GM23248 (cell line): ENCODE results near the gene MAPKAPK5. TPM values are rescaled to one million over a fixed set of nuclear protein-coding genes. Genes with fewer than 3 reads are reported as not detected.

Experiments used
- DNase-seq: peaks from one replicate; pipeline ENCODE4 v3.0.0-alpha.2; 2015
- H2AFZ ChIP-seq: fragments of 200-600 bp; sonication (generic); 2 replicates; pipeline ENCODE4 v1.6.1; 2016; ENCODE audit warnings: antibody characterized with exemption
- H3F3A ChIP-seq: fragments of 200-600 bp; sonication (generic); 2 replicates; pipeline ENCODE4 v1.6.1; 2016; ENCODE audit warnings: mild to moderate bottlenecking, antibody characterized with exemption, mixed run types; ENCODE audit not compliant: insufficient read depth
- H3K27ac ChIP-seq: fragments of 200-600 bp; sonication (generic); 2 replicates; pipeline ENCODE4 v1.5.1; 2016; ENCODE audit warnings: mild to moderate bottlenecking
- H3K27me3 ChIP-seq: fragments of 200-600 bp; sonication (generic); replicated peaks from 2 replicates; pipeline ENCODE4 v1.6.1; 2016; ENCODE audit warnings: mild to moderate bottlenecking; ENCODE audit not compliant: insufficient read depth
- H3K36me3 ChIP-seq: fragments of 200-600 bp; sonication (generic); 2 replicates; pipeline ENCODE4 v1.6.1; 2016; ENCODE audit warnings: low read depth, mild to moderate bottlenecking
- H3K4me1 ChIP-seq: fragments of 200-600 bp; sonication (generic); 2 replicates; pipeline ENCODE4 v1.6.1; 2016; ENCODE audit warnings: mild to moderate bottlenecking; ENCODE audit not compliant: insufficient read depth
- H3K4me2 ChIP-seq: fragments of 200-600 bp; sonication (generic); one replicate; pipeline ENCODE4 v1.6.1; 2016; ENCODE audit warnings: mild to moderate bottlenecking; ENCODE audit not compliant: unreplicated experiment
- H3K4me3 ChIP-seq: fragments of 200-600 bp; sonication (generic); 2 replicates; pipeline ENCODE4 v1.5.1; 2016; ENCODE audit warnings: mild to moderate bottlenecking
- H3K79me2 ChIP-seq: fragments of 200-600 bp; sonication (generic); 2 replicates; pipeline ENCODE4 v1.6.1; 2016; ENCODE audit warnings: mild to moderate bottlenecking; ENCODE audit not compliant: insufficient read depth
- H3K9ac ChIP-seq: fragments of 200-600 bp; sonication (generic); 2 replicates; pipeline ENCODE4 v1.6.1; 2016; ENCODE audit warnings: mild to moderate bottlenecking
- H3K9me2 ChIP-seq: fragments of 200-600 bp; sonication (generic); 2 replicates; pipeline ENCODE4 v1.6.1; 2016; ENCODE audit warnings: mixed run types, mild to moderate bottlenecking, moderate library complexity; ENCODE audit not compliant: insufficient read depth
- H3K9me3 ChIP-seq: fragments of 200-600 bp; sonication (generic); one replicate; pipeline ENCODE4 v1.6.1; 2017; ENCODE audit warnings: low read depth
- H4K20me1 ChIP-seq: fragments of 200-600 bp; sonication (generic); 2 replicates; pipeline ENCODE4 v1.6.0; 2016; ENCODE audit not compliant: insufficient read depth
- EZH2 ChIP-seq: fragments of 200-600 bp; sonication (generic); IDR thresholded peaks from 2 replicates; pipeline ENCODE4 v1.6.1; 2018; ENCODE audit warnings: antibody characterized with exemption, mild to moderate bottlenecking; ENCODE audit not compliant: insufficient read depth, poor library complexity, severe bottlenecking
- EZH2phosphoT487 ChIP-seq: fragments of 200-600 bp; sonication (generic); IDR thresholded peaks from 2 replicates; pipeline ENCODE4 v1.6.1; 2018; ENCODE audit warnings: antibody characterized with exemption, moderate library complexity, mild to moderate bottlenecking, low read depth; ENCODE audit not compliant: insufficient read depth
- WGBS, 2 experiments: methylation state at CpG; one replicate each; pipeline ENCODE4 v1.1.6; 2015 to 2017; ENCODE audit warnings: low lambda C conversion rate in 2 of 2, low coverage in 1 of 2; ENCODE audit errors: missing lambda C conversion rate in 2 of 2; 5-methylcytosine and 5-hydroxymethylcytosine counted together
- in situ Hi-C: fragments of 300-500 bp; cut with MboI; formaldehyde crosslinking; loops from 2 replicates; pipeline ENCODE4 v1.15.0; 2020
- polyA plus RNA-seq: library from polyadenylated mRNA; unstranded; fragments of >200 nt; fragmentation: Nextera tagmentation; extraction: Ambion mirVana; gene quantifications from 2 replicates; pipeline ENCODE4 v1.2.1, GENCODE V29; 2016
- total RNA-seq: library from RNA; depleted of rRNA; stranded (reverse); fragments of >200 nt; shearing (Covaris generic); gene quantifications from 2 replicates; pipeline ENCODE4 v1.2.3, GENCODE V29; 2014; rRNA removed

MAPKAPK5 gene
- total RNA-seq (31.2 and 33.0 TPM in 2 replicates), polyA plus RNA-seq (23.1 and 25.3 TPM in 2 replicates)

- Histone ChIP-seq H4K20me1 (no peaks in the 10 kb centered on the region), H2AFZ (peak within 1 kb of the TSS; percentile 94), H3F3A (peaks cover 16% of the 10 kb centered on the region; the same call in 1 of the 2 replicates), H3K4me2 (peak within 1 kb of the TSS; percentile 98), H3K27ac (peak within 1 kb of the TSS; percentile 91), H3K9me3 (no peaks in the 10 kb centered on the region), H3K4me1 (peaks cover 20% of the 10 kb centered on the region), H3K9ac (peak within 1 kb of the TSS; percentile 94), H3K36me3 (no peaks in the 10 kb centered on the region), H3K4me3 (peak within 1 kb of the TSS; percentile 91), H3K9me2 (no peaks in the 10 kb centered on the region), H3K79me2 (peaks cover 68% of the 10 kb centered on the region), H3K27me3 (no peaks in the 10 kb centered on the region)
- 0 to 1% methylated on average over 31 to 72 of the region's 84 CpGs for WGBS, 2 experiments
- in situ Hi-C loops: no loop called here
- peak; percentile 96 for DNase-seq
- TF ChIP-seq EZH2: no peak
- no peak for TF ChIP-seq EZH2phosphoT487
Observed at GRCh38 chr12:111841750-111842555, at the start of gene MAPKAPK5. Gene MAPKAPK5 (plus strand): TSS chr12:111842228. CDS start chr12:111842734, 506 bp downstream.

GRCh38 chr12:111792856-111793235 is 49.2 kb upstream of the MAPKAPK5 start:
- Histone ChIP-seq H3K27me3 (no peaks in the 10 kb centered on the region), H3K4me3 (no peak overlapping the region), H4K20me1 (no peaks in the 10 kb centered on the region), H2AFZ (no peak overlapping the region), H3K4me2 (no peak overlapping the region), H3K36me3 (no peaks in the 10 kb centered on the region), H3K4me1 (peaks cover 4% of the 10 kb centered on the region), H3K9me3 (no peaks in the 10 kb centered on the region), H3K9ac (no peak overlapping the region), H3F3A (no peaks in the 10 kb centered on the region), H3K27ac (no peak overlapping the region), H3K79me2 (no peaks in the 10 kb centered on the region), H3K9me2 (no peaks in the 10 kb centered on the region)
- in situ Hi-C loops: no loop called here
- DNase-seq: no peak
- TF ChIP-seq EZH2 (no peak), EZH2phosphoT487 (no peak)
- WGBS, 2 experiments: 81 to 85% methylated on average over 3 of the region's 3 CpGs

GRCh38 chr12:111798182-111798581 is 43.8 kb upstream of the MAPKAPK5 start:
- no peak for DNase-seq
- no peak for TF ChIP-seq EZH2phosphoT487
- TF ChIP-seq EZH2: no peak
- Histone ChIP-seq H3K79me2 (no peaks in the 10 kb centered on the region), H4K20me1 (no peaks in the 10 kb centered on the region), H3K9me2 (no peaks in the 10 kb centered on the region), H3K36me3 (no peaks in the 10 kb centered on the region), H3K9ac (no peak overlapping the region), H3K4me1 (no peaks in the 10 kb centered on the region), H3K27ac (no peak overlapping the region), H3K27me3 (no peaks in the 10 kb centered on the region), H3K9me3 (no peaks in the 10 kb centered on the region), H3K4me2 (no peak overlapping the region), H3K4me3 (no peak overlapping the region), H2AFZ (no peak overlapping the region), H3F3A (no peaks in the 10 kb centered on the region)
- in situ Hi-C loops: no loop called here
- WGBS, 2 experiments: 80 to 85% methylated on average over 4 of the region's 4 CpGs

- H3K9ac ChIP-seq: no peak overlapping the region
- H3K9me2 ChIP-seq: no peaks in the 10 kb centered on the region
- no peaks in the 10 kb centered on the region for H3K9me3 ChIP-seq
- in situ Hi-C loops: no loop called here
- TF ChIP-seq EZH2: no peak
- TF ChIP-seq EZH2phosphoT487: no peak
- H3F3A ChIP-seq: no peaks in the 10 kb centered on the region
- H3K4me2 ChIP-seq: no peak overlapping the region
- no peaks in the 10 kb centered on the region for H3K27me3 ChIP-seq
- WGBS, 2 experiments: 92 to 95% methylated on average over 9 of the region's 9 CpGs
- H3K4me1 ChIP-seq: no peaks in the 10 kb centered on the region
- H3K27ac ChIP-seq: no peak overlapping the region
- no peak overlapping the region for H3K4me3 ChIP-seq
- H4K20me1 ChIP-seq: no peaks in the 10 kb centered on the region
- DNase-seq: no peak
- H3K79me2 ChIP-seq: no peaks in the 10 kb centered on the region
- no peak overlapping the region for H2AFZ ChIP-seq
- no peaks in the 10 kb centered on the region for H3K36me3 ChIP-seq
Observed at GRCh38 chr12:111799758-111800157, 42.3 kb upstream of the MAPKAPK5 start.
